NOMO-1 treated with DMSO at 0.1 percent for 48 hours (cell line): ENCODE measurements around the gene GART.
"Not testable (repeated sequence)": the region's sequence is repeated elsewhere in the genome, so short reads cannot be mapped to it uniquely, and the experiment has no call there.

ENCODE experiments used
- DNase-seq: peaks from one replicate; lab custom pipeline; 2025; ENCODE audit not compliant: unreplicated experiment; lab: John Stamatoyannopoulos, UW

GART gene

DNA sequence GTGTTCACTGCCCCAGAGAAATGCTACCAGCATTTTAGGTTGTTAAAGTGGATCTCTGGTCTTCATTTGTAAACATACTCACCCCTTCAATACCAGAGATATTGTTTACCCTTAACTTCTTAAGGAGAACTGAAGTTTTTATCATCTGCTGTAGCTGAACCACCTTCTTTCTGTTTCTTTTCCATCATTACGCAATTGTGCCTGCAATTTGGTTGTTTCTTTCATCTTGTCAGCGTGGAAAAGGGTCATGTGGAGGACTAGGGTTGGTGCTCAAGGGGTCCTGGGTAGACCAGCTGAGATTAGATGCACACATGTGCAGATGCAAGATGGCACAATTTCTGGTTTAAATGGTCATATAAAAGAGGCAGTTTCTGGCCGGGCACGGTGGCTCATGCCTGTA is 23.0 kb downstream of the GART start:
- no peak for DNase-seq

DNA sequence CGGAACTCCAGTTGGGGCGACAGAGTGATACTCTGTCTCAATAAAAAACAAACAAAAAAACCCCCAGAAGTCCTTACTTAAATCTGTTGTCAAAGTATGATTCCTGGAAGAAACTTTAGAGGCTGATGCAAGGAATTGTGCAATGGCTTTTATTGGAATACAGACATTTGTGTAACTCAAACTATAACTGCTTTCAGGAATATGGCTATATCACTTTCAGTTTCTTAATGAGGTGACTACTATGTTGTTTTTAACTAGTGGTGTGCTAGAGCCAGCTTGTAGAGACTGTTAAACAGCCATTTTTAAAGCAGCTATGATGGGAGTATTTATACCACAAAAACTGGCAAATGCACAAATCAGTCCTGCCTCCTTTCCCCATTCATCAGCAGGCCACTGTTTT is 27.7 kb downstream of the GART start:
- no peak for DNase-seq

DNA sequence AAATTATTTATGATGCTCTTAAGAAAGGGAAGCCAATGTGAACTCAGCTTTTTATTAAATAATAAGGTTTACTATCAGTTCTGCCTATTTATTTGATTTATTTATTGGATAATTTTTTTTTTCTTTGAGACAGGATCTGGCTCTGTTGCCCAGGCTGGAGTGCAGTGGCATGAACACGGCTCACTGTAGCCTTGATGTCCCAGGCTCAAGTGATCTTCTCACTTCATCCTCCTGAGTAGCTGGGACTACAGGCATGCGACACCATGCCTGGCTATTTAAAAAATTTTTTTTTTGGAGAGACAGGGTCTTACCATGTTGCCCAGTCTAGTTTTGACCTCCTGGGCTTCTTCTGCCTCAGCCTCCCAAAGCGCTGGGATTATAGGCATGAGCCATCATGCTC is 29.4 kb downstream of the GART start:
- DNase-seq: no peak

DNA sequence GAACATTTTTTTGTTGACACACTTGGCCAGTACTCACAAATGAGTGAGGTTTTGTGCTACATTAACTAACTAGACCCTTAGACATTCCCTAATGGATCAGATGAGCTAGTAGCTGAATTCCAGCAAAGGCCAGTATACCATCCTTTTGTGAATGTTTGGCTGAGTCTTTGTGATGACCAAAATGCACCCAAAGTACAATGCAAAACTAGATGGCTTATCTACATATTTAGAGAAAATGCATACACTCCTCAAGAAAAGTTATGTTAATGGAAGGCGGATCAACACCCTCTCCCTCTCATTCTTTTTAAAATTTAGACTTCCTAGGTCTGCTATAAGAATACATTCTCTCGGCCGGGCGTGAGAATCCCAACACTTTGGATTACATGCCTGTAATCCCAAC is 30.3 kb downstream of the GART start:
- no peak for DNase-seq

DNA sequence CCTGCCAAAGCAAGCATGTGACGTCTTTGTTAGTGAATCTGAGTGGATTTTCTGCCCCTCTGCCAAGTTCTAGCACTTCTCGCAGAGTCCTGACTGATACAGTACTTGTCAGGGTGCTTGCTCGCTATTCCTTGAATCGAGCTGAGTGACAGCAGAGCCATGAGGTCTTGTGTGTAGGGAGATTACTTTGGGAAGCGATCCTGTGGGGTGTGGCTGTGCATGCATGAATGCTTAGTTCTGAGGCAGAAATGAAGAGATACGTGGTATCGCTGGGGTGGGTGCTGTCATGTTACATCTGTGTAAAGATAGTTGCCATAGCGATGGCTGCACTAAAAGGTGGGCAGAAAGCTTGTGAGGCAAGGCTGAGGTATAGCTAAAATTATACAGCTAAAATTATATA is 31.1 kb downstream of the GART start:
- no peak for DNase-seq

DNA sequence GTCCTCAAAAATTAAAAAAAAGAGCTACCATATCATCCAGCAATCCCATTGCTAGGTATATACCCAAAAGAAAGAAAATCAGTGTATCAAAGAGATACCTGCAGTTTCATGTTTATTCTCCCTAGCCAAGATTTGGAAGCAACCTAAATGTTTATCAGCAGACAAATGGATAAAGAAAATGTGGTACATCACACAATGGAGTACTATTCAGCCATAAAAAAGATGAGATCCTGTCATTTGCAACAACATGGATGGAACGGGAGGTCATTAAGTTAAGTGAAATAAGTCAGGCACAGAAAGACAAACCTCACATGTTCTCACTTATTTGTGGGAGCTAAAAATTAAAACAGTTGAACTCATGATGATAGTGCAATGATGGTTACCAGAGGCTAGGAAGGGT is 34.9 kb downstream of the GART start:
- DNase-seq: not testable (repeated sequence)

DNA sequence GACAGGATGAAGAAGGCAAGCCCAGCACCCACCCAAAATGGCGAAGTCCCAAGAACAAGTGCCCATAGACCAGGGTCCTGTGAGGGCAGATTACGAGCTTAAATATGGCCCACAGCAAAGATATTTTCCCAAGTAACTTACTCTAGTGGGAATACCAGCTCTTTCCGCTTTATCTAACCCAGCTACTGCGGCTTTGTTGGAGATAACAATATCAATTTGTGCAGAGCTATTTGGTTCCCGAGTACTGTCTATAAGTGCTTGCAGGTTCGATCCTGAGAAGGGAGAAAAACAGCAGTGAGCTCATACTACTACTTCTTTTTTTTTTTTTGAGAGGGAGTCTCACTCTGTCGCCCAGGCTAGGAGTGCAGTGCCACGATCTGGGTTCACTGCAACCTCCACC is 36.1 kb downstream of the GART start:
- no peak for DNase-seq

DNA sequence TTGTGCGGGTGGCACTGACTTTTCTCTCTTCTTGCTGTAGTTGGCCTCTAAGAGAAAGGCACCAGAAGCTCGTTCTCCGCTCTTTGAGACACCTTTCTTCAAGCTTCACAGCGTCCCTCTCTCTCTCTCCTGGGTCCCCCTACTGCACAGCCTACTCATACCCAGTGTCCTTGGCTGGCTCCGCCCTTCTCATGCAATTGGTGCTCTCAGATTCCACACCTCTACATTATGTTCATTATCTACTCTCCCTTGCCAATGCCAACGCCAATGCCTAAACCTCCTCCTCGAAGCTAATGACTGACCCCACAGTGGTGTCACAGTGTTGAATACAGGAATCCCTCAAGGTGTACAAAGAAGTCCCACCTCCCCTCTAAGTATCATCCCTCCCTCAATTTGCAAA is 45.6 kb downstream of the GART start:
- no peak for DNase-seq

DNA sequence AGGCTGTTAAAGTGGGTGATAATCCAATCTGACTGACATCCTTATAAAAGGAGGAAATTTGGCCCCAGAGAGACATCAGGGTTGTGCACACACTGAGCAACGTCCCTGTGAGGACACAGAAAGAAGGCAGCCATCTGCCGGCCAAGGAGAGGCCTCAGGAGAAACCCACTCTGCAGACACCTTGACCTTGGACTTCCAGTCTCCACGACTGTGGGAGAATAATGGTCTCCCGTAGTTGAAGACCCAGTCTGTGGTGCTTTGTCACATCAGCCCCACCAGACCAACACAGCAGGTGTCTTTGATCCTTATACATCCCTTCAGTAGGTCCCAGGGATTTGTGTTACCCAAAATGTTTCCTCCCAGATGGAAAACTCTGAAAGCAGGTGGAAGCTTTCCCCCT is 46.2 kb downstream of the GART start:
- no peak for DNase-seq

DNA sequence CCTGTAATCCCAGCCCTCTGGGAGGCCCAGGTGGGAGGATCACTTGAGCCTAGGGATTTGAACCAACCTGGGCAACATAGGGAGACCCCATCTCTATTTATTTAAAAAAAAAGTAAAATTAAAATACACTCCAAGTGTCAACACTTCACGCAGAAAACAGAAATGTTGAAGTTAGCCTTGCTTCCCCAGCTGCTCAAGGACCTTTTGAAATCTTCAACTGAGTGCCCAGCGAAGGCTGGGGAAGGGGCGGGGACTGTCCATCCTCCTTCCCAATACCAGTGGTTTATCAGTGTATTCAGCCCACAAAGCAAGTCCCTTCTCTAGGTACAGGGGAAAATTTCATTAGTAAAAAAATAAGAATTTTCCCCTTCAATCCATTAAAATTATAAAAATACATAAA is 48.2 kb downstream of the GART start:
- DNase-seq: no peak

DNA sequence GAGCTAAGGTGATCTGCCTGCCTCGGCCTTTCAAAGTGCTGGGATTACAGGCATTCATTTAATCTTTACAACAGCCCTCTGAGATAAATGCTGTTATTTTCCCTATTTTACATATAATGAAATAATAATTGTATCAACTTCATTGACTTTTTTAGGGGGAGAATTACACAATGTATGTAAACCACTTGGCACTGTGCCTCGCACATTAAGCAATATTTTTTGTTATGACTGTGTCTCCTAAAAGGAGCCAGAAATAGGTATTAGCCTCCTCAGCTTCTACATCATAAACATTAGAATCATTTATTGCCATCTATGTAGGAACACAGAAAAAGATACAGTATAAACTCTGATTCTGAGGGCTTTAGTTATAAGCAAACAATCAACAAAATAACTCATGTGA is 49.3 kb downstream of the GART start:
- DNase-seq: peak; percentile 45

DNA sequence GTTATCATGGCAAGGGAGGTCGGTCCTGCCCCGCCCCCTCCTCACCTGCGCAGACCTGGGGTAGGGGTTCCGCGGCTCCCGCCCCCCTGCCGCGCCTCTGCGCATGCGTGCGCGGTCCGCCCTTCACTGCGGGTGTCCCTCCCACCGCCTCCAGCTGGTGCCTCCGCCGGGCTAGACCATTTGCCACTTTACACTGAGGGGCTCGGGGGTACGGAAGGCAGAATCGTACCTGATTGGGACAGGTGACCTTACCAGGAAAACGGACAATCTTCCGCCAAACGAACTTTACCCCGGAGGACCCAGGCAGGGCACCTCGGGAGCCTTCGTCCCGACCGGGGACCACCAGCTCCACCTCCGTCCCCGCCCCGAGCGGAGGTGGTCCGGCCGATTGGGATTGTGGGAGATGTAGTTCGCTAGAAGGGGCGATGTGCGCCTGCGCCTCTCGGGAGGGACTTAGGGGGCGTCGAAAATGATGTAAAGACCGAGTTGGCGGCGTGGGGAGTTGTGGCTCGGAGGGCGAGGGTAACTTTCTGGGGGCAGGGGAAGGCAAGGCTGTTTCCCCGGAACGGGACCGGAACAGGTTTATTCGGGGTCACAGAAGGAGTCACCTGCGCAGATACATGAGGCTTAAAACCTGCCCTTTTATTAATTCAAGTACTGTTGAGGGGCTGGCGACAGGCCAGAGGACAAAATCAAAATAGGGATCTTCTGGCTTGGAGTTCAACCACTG is 50.4 kb downstream of the GART start, which contains the start of gene DNAJC28:
DNAJC28 (minus strand) TSS at position 344 of the 730 bp plus-strand sequence. CDS start 2,323 bp downstream, outside the sequence.
- DNase-seq: peak; percentile 87

DNA sequence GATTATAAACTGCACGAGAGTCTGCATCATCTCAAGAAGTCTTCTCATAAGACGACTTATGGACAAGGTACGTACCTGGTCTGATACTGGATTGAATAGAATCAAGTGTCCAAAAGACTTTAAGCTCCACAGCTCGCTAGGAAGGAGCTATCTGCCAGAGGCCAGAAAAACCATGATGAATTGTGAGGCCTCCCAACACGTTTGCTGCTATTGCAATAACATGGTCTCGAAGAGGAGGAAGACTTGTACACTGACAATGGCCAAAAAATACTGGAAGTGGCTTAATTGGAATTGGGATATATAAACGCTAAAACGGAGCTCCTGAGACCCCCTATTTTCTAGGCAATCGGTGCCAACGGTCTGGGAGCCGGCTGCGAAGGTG is 50.9 kb downstream of the GART start:
- DNase-seq: no peak

DNA sequence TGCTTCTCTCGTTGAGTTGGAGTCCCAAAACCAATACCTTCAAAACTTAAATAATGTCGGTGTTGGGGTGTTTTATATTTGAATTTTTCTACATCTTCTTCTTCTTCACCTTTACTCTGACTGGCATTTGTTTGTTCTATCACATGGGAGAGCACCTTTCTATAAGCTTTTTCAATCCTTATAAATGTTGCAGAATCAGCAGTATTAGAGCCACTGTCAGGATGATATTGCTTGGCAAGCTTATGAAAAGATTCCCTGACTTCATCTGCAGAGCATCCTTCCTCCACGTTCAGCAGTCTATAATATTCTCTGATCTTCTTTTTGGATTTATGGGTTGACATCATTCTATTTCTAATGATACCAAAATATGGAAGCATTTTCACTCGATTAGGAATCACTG is 53.0 kb downstream of the GART start:
- no peak for DNase-seq

DNA sequence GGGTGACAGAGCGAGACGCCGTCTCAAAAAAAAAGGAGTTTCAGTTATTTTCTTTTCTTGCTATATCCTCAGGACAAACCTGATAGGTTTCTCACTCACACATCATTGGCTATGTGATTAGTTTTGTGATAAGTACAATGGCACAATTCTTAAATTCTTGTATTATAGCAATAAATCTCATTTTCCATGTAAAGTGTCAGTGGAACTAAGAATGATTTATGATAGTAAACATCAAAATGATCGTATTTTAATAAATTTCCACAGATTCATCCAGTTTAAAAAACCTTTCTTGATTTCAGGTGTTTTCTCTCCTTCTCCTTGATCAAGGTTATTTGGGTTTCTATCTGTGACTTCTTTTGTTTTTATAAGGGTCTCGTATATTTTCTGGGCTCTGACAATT is 53.9 kb downstream of the GART start:
- no peak for DNase-seq

DNA sequence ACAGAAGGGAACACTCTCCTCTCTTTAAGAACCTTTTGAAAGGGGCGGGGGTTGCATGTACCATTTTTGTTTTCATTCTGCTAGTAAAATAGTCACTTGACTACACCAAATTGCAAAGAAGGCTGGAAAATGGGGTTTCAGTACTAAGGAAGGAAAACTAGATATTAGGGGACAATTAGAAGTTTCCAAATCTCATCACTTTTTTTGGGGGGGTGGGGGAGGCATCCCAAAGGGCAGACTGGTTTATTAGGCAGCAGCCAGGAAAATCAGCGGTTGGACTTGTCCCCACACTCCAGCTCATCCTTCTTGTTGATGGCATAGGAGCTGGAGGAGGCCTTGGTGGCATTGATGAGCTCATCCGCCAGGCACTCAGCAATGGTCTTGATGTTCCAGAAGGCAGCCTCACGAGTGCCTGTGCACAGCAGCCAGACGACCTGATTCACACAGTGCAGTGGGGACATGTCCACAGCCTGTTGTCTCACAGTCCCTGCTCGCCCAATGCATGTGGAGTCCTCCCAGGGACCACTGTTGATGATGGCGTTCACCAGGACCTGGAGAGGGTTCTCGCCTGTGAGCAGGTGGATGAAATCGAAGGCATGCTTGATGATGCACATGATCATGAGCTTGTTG is 60.5 kb downstream of the GART start:
- no peak for DNase-seq

DNA sequence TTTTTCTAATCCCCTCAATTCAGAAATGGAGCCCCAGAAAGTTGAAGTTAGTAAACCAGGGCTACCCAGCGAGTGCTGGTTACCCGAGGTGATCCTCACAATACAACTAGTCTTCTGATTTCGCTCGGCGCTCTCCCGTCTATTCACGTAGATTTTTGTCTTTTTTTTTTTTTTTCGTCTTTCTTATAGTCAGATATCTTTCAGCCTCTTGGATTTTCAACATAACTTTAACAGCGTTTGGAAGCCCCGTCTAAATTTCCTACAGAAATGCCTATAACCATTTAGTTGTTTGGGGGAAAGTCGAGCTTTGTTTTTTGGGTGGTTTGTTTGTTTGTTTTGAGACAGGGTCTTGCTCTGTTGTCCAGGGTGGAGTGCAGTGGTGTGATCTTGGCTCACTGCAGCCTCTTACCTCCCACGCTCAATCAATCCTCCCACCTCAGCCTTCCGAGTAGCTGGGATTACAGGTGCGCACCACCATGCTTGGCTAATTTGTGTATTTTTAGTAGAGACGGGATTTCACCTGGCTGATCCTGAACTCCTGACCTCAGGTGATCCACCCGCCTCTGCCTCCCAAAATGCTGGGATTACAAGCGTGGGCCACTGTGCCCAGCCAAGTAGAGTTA is 61.3 kb downstream of the GART start:
- no peak for DNase-seq

DNA sequence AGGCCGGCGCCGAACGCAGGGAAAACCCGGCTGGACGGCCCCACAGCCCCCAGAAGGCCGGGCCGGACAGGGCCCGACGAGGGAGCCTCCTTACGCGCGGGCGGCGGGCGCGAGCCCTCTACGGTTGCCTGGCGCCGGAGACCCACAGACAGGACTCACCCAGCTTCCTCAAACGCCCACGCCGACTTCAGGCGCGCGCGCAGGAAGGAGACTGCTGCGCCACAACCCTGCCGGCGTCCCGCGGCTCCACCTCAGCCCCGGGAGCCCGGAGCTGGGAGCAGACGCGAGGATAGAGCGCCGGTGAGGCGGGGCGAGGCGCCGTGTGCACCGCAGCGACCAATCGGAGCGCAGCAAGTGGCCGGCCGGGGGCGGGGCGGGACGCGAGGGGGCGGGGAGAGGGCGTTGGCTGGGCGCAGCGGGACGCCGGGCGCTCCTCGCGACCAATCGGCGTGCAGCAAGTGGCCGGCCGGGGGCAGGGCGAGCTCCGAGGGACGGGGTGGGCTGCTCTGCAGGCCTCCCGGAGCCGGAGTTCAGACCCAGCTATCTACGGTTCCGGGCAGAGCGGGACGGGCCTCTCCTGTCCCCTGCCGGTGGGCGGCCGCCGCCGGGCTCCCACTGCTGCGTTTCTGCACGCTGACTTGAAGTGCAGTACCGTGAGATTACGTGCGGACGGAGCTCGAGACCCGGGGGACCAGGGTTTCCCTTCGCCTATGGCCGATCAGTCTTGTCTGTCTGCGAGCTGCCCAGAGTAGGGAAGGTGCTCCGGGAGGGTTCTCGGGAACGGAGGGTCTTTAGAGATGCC is 62.0 kb downstream of the GART start, which contains the start of gene TMEM50B:
TMEM50B (minus strand) TSS at position 296 of the 802 bp plus-strand sequence. CDS start 11,089 bp downstream, outside the sequence.
- peak; percentile 95 for DNase-seq

DNA sequence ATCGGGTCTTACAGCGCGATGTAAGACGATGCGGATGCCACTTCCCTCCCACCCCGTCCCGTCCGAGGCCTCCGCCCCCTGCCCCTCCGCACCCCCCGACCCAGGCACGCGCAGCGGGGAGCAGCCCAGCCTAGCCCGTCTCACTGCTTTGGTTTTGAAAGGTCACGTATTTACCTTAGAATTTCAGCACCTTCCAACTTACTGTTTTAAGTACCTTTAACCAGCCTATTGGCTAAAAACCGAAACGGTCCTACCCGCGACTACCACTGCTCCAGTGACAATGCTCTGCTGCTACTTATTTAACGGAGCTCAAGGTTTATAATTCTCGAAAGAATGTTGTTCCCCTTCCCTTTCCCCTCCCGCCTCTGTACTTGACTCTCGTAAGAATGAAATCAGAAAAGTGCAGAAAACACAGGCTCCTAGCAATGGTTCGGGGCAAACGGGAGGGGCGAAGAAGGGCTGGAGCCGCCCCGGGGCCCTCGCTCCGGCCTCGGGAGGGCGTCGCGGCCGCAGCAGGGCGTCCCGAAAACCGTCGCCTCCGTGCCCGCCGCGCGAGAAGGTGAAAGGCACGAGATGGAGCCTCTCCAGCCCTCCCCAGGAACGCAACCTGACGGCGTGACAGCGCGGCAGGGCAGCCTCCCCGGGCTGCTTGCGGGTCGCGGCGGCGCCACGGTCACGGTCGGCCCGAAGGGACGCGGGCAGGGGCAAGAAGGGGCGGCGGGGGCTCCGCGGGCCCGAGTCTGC is 62.8 kb downstream of the GART start:
- DNase-seq: peak; percentile 28

DNA sequence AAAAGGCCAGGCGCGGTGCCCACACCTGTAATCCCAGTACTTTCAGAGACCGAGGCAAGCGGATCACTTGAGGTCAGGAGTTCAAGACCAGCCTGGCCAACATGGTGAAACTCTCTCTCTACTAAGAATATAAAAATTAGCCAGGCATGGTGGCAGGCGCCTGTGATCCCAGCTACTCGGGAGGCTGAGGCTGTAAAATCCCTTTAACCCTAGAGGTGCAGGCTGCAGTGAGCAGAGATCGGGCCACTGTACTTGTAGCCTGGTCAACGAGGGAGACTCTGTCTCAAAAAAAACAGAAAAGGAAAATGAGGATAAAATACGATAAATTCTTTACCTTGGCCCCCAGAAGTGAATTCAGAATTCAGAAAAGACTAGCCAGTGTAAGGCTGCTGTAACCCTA is 63.7 kb downstream of the GART start:
- no peak for DNase-seq

DNA sequence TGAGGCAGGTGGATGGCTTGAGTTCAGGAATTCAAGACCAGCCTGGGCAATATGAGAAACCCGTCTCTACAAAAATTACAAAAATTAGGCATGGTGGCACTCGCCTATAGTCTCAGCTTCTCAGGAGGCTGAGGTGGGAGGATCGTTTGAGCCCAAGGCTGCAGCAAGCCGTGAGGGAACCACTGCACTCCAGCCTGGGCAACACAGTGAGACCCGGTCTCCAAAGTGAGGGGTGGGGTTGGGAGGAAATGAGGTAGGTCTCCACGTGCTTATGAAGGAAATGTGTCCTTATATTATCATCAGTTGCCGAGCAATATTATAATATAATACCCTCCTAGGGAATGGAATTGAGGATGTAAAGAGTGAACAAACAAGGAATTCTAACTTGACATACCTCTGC is 64.9 kb downstream of the GART start:
- DNase-seq: no peak
